COLO668 (cell line): ENCODE data around the gene KIAA1671.
A peak's percentile ranks its signal among the peaks of the same experiment; 100 is the strongest.

ENCODE experiments used
- DNase-seq: peaks from one replicate; lab custom pipeline; 2025; ENCODE audit not compliant: unreplicated experiment; lab: John Stamatoyannopoulos, UW

Gene KIAA1671

DNA sequence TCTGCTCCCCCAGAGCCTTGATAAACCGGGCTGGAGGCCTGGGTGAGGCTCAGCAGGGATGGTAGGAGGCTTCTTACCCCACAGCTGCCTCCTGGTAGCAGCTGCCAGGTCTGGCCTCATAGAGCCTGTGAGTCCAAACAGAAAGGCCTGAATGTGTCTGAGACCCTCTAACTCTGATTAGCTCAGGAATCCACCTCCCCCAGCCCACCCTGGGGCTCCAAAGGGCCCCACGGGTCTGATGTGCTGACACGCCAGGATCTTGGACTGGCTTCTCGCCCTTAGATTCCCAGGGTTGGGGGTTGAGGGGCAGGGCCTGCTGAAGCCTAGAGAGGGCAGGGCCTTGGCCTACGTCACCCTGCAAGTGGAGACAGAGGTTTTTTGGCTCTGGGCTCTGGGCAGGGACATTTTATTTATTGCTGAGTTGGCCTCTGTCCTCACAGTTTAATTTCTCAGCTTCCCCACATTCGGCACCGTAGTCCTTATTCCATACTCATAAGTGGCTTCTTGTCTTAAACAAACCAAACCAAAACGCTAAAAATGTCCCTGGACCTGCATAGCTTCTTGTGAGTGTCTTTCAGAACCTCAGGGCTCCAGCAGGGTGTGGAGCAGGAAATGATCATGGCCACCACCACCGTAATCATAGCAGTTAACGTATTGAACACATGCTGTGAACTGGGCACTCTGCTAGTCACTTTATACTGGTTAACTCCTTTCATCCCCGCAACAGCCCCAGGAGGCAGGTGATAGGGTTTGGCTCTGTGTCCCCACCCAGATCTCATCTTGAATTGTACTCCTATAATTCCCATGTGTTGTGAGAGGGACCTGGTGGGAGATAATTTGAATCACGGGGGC, 25.1 kb downstream of the KIAA1671 start:
- no peak for DNase-seq

DNA sequence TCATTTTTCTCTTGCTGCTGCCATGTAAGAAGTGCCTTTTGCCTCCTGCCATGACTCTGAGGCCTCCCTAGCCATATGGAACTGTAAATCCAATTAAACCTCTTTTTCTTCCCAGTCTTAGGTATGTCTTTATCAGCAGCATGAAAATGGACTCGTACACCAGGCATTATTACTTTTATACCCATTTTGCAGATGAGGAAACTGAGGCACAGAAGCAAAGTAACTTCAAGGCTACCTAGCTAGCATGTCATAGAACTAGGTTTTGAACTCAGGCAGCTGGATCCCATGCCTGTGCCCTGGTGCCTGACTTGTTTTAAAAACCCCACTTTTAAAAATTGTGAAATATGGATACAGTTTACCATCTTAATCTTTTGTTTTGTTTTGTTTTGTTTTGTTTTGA, 25.8 kb downstream of the KIAA1671 start:
- DNase-seq: no peak

DNA sequence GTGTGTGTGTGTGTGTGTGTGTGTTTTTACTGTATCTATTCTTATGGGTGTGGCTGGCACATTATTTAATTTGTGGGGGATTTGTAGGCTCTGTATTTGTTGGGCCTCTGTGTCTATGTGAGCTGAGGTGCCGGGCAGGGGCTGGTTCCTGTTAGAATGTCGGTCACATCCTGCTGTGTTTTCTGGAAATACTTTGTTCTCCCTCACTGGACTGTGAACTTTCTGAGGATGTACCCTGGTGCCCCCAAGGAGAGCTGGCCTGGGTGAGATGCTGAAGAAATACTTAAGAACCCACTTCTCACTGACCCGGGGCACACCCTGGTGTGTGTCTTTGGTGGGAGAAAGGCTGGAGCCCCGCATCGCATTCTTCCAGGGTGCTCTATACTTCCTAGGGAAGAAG, 28.6 kb downstream of the KIAA1671 start:
- no peak for DNase-seq

DNA sequence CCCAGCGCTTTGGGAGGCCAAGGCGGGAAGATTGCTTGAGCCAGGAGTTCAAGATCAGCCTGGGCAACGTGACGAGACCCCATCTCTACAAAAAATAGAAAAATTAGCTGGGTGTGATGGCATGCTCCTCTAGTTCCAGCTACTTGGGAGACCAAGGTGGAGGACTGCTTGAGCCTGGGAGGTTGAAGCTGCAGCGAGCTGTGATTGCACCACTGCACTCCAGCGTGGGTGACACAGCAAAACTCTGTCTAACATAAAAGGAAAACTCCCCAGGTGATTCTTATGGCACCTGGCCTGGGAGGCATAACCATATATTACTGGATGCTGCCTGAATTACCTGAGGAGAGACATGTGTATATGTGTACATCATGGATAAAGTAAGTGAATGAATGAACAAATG, 29.1 kb downstream of the KIAA1671 start:
- no peak for DNase-seq

DNA sequence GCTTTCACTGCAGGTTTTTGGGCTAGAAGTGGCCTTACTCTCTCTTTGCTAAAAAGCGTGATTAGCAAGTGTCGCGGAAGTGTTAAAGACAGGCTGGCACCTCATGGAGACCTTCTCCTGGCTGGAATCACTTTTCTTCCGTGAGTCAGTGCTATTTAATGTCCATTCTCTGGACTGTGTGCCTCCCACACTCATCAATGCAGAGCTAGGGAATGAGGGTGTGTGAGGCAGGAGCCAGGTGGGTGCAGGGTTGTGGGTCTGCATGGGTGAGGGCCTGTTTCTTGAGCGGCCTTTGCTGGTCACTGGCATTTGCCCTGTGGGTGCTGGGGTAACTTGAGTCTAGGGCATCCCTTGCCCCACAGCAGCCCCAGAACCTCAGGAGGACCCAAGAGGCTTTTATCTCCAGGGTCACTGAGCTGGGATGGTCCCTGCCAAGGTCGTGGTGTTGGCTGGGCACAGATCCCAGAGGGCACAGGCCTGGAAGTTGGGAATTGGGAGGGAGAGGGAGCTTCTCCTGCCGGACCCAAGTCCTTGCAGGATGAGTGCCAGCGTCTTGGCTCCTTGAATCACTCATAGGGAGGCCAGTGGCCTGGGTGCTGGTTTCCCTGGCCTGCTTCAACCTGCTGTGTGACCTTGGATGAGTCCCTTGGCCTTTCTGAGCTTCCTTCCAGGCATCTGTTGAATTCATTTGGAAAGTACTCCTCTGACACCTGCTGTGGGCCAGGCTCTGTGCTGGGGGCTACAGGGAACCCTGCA, 30.0 kb downstream of the KIAA1671 start:
- no peak for DNase-seq

DNA sequence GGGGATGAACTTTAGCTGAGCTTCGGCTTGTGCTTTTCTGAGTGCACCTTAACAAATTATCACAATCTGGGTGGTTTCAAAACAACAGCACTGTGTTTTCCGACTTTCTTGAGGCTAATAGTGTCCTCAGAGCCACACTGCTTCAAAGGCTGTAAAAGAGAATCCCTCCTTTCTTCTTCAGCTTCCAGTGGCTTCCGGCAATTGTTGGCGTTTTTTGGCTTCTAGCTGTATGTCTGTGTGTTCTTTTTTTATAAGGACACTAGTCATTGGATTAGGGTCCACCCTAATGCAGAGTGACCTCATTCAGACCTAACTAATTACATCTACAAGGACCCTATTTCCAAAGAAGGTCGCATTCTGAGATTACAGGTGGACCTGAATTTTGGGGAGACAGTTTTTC, 30.6 kb downstream of the KIAA1671 start:
- DNase-seq: no peak

DNA sequence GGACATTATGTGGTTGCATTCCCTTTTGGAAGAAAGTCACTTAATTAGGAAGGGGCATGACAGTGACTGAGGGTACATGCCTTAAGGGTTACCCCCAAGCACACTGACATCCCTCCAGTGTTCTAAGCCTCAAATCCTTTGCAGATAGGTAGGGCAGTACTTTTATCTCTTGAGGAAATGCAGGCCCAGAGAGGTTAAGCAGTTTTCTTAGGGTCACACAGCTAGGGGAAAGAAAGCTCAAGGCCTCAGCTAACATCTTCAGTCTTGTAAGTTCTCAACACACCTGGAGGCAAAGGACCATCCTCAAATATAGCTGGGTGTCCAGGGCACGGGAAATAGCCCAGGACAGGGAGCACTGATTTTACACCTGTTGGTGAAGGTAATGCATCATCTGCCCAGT, 31.6 kb downstream of the KIAA1671 start:
- no peak for DNase-seq

DNA sequence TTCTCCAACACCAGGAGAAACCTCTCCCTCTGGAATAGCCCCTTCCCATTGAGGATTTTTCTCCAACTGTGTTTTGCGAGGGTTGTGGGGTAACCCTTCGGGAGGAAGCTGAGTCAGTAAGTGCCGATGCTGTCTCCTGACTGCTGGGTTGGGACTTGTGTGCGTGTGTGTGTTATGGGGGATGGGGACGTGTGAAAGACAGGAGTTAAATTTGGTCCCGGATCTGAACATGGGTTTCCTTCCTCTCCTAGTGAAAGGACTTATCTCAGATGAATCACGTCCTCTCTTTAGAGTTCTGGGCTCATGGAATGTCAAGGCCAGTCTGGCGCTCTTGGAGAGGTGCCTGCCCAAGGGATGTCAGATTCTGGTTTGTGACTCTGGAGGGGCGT, 33.3 kb downstream of the KIAA1671 start:
- no peak for DNase-seq

DNA sequence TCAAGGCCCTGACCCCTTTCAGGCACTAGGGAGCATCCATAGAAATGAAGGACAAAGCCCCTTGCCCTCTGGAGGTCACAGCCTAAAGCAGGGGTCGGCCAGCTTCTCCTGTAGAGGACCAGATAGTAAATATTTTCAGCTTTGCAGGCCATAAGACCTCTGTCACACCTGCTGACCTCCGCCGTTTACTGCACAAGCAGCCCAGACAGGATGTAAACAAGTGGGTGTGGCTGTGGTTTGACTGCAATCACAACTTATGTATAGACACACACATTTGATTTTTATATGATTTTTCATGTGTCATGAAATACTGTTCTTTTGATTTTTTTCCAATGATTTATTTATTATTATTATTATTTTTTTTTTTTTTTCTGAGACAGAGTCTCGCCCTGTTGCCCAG, 34.3 kb downstream of the KIAA1671 start:
- peak; percentile 43 for DNase-seq

DNA sequence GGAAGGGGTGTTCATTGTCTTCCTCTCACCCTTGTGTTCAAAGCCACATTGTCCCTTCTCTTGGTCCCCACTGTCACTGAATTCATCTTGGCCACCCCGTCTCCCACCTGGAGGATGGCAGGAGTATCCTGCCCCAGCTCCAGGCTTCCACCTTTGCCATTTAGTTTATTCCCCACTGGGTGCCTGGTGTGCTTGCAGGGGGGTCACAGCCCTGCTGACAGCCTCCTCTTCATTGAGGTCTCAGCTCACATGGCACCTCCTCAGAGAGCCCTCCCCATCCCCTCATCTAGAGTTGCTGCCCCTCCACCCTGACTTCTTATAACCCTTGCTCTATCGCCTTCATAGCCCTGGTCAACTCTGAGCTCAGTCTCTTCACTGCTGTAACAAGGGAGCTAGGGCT, 36.6 kb downstream of the KIAA1671 start:
- no peak for DNase-seq

DNA sequence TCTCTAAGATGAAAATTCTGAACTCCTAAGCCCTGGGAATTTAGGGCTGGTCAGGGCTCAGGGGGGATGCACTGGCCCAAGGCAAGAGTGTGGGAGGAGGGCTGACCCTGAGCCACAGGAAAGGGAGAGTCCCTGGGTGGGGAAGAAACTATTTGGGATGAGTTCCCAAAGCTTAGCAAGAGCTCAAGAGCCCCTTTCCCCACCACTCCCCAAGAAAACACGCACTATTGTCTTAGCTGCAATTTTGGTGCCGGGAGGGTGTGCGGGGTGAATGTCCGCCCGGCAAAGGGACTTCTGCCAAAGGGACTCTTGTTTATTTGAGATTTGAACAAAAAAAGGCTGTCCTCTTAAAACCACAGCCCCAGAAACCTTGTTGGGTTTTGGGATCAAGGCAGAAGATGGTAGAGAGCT, 37.0 kb downstream of the KIAA1671 start:
- DNase-seq: no peak

DNA sequence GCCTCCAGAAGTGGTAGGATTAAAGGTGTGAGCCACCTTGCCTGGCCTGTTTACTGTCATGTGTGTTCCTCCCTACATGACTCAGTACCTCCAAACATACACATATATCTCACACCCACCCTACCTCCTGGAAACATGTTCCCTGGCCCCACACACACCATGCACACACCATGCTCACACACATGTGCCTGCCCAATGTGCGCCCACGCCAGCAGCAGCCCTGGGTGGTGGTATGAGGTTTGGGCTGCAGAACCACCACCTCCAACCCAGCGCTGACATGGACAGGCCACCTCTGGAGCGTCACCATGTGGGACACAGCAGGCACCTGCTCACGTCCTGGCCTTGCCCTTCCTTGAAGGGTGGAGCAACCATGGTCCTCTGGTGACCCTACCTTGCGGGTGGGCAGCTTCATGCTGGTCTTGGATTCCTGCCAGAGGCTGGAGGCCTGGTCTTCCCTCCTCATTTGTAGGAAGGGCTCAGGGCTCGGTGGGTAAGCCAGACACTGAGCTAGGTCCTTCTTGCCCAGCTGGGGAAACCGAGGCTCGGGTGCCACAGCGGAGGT, 37.9 kb downstream of the KIAA1671 start:
- no peak for DNase-seq

DNA sequence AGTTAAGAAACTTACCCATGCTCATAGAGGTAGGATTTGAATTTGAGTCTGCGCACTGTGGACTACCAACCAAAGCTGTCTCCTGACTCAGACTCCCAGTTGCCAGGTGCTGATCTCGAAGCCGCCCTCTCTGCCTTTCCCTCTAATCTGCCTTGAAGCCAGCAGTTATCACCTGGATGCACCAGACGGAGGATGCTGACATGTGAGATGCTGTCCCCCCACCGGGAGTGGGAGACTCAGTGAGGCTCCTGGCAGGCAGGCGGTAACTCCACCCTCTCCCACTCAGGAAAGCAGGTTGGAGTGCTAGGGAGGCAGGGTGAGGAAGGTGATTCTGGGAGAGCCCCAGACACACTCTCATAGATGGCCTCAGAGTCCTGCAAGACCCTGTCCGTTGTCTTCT, 40.4 kb downstream of the KIAA1671 start:
- DNase-seq: no peak

DNA sequence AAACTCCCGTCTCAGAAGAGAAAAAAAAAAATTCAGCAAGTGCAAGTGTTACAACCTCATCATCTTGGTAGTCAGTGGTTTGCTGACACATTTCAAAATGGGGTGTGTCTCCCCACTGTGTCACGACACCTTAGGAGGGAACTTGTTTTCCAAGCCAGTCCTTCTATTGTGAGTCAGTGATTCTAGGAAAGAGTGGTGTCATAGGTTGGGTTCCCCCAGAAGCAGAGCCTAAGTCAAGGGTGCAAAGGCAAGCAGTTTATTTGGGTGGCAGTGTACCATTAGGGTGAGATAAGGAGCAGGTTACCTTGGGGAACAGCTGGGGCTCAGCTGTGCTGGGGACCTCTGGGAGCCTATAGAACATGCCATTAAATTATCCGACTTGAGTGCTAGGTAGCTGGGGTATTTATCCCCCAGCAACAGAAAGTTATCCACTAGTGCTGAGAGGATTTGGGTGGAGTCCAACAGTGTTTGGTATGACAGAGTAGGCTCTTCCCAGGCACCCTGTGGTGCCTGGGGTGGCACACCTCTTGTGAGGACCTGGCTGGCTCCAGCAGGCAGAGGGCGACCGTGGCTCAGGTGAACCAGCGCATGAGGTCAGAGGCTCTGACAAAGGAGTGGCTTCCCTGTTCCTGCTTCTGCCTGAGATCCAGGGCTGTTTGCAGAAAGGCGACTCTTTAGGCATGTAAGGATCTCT, 41.7 kb downstream of the KIAA1671 start:
- peak; percentile 91 for DNase-seq

DNA sequence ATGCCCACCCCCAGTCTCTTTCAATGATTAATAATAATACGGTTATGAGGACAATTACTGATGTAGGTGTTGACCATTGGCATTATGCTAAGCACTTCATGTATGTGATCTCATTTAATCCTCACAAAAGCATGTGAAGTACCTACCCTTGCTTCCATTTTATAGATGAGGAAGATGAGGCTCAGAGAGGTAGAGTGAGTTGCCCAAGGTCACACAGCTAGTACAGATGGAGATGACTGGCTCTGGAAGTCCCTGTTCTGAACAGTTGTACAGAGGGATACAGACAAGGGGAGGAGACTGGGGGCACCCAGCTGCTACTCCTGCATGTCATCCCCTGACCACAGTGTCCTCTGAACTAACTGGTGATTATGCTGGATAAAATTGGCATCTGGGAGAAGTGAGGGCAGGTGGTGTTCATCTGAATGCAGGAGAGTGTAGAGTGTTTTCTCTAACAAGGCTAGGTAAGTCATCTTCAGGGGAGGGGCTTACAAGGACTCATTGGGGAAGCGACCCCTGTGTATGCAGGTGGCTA, 43.2 kb downstream of the KIAA1671 start:
- DNase-seq: peak; percentile 28

DNA sequence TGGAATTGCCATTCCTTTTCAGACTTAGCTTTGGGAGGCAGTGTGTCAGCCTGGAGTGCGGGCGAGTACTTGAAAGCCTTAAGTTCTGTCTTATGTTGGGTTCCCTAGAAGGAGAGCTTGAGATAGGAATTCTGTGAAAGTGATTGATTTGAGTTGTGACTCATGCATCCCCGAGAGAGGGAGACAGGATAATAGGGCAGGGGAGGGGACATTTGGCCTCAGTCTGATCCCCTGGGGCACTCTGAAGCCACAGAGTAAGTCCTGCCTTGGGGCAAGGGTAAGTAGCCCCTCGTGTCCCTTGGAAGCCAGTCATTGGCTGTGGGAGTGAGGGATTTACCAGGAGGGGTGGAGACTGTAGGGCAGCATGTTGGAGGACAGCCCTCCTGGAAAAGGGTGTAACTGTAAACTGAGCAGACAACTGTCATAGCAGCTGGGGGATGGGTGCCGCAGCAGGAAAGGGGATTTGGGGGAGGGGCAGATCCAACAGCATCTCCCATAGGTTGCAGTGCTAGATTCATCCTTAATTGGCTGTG, 44.0 kb downstream of the KIAA1671 start:
- peak; percentile 81 for DNase-seq

DNA sequence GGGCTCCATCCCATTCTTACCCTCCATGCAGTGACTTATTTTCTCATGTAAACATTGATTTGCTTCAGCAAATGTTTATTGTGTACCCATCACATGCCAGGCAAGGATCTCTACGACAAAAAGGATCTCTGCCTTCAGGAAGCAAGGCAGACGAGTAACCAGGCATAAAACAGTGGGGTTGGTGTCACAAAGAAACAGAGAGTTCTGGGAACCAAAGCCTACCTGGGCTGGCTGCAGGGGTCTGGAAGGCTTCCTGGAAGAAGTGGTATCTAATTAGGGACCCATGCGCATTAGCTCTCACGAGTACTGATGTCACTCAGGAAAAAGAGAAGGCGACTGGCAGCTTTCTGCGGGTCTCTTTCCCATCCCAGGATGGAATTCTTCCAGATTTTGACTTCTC, 44.5 kb downstream of the KIAA1671 start:
- DNase-seq: no peak

DNA sequence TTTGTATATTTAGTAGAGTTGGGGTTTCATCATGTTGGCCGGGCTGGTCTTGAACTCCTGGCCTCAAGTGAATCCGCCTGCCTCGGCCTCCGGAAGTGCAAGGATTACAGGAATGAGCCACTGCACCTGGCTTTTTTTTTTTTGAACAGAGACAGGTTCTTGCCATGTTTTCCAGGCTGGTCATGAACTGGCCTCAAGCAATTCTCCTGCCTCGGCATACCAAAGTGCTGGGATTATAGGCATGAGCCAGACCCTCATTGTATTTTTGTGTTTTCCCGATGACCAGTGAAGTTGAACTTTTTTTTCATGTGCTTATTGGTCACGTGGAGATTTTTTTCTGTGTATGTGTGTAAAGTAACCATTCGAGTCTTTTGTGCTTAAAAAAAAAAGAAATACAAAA, 48.2 kb downstream of the KIAA1671 start:
- no peak for DNase-seq

DNA sequence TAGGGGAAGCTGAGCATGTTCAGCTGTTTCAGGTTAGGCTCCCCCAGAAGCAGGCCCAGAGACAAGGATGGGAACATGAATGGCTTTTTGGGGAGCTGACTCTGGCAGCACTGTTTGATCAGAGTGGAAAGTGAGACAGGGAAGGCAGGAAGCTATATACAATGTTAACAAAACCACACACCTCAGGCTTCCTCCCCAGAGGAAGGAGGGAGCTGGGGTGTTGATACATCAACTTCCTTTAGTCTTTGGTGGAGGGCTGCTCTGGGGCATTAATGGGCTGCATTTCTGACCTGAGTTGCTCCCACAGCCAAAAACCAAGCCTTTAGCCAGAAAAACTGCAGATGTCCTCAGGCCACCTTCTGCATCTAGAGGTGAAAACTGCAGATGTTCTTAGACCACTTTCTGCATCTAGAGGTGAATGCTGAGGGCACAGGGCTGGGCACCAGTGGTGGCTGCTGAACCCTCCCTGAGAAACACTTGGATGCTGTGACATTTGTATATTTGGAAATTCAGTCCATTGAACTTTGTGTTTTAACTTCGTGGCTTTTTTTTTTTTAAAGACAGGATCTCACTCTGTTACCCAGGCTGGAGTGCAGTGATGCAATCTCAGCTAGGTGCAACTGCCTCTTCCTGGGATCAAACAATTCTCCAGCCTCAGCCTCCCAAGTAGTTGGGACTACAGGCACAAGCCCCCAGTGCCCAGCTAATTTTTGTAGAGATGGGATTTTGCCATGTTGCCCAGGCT, 49.9 kb downstream of the KIAA1671 start:
- DNase-seq: no peak

DNA sequence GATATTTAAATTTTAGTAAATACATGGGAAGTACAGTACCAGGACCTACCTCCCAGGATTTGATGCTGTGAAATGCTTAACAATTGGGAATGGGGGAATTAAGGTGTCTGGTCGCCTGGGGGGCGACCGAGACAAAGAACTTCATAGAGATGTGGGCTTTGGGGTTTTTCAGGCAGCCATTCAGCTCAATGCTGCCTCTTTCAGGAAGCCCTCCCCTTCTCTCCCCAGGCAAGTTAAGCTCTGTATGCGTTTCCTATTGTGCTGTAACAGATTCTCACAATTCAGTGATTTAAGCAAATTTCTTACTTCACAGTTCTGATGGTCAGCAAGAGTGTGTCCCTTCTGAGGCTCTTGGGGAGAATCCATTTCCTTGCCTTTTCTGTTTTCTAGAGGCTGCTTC, 53.8 kb downstream of the KIAA1671 start:
- no peak for DNase-seq
